NCI-H526 (cell line): ENCODE results near the gene TMEM163.

Experiments used
- DNase-seq, 2 experiments: peaks; one replicate each; lab custom pipeline; 2025; lab: John Stamatoyannopoulos, UW

TMEM163 gene

DNA sequence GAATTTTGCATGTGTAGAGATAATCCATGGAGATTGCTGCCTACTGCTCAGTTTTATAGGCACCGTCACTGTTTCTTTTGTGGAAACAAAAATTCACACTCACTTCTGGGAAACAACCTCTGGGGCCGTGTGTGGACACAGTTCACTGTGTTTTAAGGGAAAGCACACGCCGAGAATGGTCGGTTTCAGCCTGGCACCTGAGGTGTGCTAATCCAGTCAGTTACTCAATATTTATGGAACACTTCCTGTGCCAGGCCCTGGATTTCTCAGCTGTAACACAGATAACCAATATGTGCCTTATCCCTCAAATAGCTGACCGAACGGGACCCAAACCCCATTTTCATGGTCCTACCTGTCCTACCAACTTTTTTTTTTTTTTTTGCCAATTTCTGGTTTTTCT lies 285.3 kb downstream of the TMEM163 start:
- no peak for DNase-seq

GRCh38 chr2:134432435-134432883 lies 286.3 kb downstream of the TMEM163 start:
- DNase-seq, result no peak

DNA sequence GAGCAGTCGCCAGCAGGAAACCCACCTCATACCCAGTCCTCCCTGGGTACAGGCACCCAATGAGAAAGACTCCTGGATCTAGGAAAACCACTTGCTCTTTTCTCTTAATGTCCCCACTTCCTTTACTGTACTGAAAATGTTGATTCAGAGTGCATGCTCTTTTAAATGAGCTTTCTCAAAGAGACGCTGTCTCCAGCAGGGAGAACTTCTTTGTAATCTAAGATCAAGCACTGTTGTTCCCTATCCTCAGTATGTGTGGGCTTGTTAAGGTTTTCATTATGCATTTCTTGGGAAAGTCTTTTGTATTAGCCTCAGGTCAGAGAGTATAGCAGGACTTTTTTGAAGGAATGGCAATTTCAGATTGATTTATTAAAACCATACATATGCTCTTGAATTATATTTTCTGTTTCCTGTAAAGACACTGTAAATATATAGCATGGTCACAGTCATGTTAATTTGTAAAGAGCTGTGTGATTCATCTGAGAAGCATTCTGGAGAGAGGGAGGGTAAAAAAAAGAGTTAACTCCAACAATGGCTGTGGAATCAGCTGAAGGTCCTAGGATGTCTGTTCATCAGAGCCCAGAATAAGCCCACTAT lies 286.9 kb downstream of the TMEM163 start:
- DNase-seq, result no peak

DNA sequence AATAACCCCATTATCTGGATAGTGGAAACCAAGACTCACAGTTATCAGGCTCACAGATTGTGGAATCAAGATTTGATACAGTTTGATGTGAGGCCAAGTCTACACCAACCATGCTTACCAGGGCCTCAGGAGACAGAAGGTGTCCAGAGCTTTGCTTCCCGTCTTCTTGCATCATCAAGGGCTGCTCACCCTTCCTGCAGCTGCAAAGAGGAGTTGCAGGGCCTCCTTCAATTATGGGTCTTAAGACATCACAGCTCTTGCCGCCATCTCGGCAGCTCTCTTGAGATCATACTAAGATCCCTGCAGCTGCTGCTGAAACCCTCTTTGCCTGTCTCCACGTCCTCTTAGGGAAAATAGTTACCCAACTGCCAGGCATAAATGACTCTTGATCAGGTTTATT lies 288.9 kb downstream of the TMEM163 start:
- no peak for DNase-seq

DNA sequence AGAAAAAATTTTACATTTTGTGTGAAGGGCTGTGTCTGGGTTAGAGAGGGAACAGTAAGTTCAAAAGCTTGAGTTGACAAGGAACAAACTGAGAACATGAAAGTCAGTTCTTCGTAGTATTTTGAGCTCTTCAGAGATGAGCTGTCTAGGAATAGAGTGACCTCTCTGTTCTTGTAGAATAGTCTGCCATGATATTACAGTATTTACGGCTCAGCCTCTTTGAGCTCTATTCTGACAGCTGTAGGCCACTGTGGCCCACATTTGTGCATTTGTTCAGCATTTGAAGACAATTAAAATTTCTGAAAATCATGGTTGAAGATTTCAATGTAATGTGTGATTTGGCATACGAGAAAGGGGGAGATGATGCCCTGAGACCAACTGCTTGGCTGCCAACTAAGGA lies 292.1 kb downstream of the TMEM163 start:
- no peak for DNase-seq

DNA sequence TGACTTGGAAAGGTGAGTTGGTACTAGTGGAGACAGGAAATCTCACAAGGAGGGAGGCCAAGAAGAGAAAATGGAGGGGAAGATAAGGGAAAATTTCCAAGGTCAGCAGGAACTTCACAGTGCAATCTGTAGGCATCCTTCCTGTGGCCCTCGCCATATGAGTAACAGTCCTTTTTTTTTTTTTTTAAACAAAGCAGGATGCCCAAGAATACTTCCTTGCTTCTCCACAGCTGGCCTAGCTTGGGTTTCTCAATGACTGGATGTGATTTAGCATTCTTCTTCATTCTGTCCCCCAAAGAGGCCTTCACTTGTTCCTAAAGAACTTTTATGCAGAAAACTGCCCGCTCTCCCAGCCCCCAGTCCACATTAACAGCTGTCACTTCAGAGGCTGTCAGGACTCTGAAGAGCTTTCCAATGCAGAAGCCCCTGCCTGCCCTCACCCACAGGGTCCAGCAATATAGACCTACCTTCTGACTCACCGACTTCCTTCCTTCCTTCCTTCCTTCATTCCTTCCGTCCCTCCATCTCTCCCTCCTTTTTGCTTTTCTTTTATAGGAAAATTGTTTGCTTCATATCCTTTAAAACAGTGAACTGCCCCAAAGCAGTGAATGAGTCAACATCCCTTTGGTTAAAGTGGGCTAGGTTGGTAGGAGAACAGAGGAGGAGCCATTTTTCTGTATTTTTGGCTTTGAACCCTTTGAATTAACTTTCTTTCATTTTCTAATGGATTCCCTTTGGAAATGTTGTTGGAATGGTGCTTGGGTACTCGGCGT lies 292.9 kb downstream of the TMEM163 start:
- no peak for DNase-seq

GRCh38 chr2:134421556-134422328 lies 297.1 kb downstream of the TMEM163 start:
- DNase-seq, result no peak

GRCh38 chr2:134420920-134421319 lies 297.9 kb downstream of the TMEM163 start:
- no peak for DNase-seq

DNA sequence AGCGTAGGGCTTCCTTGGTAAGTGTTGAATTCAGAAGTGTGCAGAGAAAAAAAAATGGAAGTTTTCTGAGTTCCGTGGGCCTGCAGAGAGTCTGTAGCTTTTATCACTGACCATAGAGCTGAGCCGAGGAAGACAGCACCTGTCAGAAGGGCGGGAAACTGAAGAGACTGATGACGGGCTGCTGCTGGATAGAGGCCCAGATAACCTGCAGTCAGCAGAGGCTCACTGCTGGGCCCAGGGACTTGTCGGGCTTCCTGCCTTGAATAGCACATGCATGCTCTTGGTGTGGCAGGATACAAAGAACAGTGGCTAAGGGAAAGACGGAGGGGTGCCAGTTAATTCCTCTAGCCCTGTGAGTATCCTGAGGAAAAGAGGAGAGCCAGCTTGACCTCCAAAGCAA lies 298.5 kb downstream of the TMEM163 start:
- DNase-seq, result no peak

- DNase-seq, result no peak
Measured at GRCh38 chr2:134417968-134418582, 300.7 kb downstream of the TMEM163 start.

DNA sequence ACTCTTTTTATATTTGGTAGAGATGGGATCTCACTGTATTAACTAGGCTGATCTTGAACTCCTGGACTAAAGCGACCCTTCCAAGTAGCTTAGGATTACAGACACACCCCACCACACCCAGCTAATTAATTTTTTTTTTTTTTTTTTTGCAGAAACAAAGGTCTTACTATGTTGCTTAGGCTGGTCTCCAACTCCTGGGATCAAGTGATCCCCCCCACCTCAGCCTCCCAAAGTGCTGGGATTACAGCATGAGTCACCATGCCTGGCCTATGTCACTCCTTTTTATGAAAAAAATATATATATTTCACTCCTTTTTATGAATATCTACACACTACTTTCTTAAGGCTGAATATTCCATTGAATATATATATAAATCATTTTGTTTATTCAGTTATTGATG lies 302.2 kb downstream of the TMEM163 start:
- DNase-seq, result no peak

DNA sequence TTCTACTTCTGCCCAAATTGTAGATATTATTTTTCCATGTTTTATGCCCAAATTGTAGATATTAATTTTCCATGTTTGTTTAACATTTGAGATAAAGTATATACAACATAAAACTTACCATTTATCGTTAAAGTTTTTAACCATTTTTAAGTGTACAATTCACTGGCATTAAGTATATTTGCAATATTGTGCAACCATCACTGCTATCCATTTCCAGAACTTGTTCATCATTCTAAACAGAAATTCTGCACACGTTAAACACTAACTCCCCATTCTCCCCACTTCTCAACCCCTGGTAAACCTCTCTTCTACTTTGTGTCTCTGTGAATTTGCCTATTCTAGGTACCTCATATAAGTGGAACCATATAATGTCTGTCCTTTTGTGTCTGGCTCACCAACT lies 302.8 kb downstream of the TMEM163 start:
- DNase-seq, result no peak

DNA sequence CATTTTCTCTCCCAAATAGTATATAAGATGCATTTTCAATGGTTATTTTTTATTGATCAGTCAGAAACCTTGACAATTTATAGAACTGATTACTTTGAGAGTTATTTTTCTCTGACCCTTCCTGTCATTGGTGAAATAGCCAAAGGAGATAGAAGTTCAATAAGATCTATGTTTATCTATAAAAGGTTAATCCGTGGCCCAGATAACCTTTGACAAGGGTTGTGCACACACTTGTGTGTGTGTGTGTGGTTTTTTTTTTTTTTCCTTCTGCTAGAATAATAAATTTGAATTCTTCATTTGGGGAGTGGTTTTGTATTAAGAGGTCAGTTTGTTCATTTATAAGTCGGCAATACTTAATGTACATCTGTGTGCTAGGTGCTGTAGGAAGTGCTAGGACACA lies 304.9 kb downstream of the TMEM163 start:
- no peak for DNase-seq

GRCh38 chr2:134413430-134413829 lies 305.4 kb downstream of the TMEM163 start:
- DNase-seq, result no peak

- no peak for DNase-seq
Measured at GRCh38 chr2:134412639-134412999, 306.2 kb downstream of the TMEM163 start.

DNA sequence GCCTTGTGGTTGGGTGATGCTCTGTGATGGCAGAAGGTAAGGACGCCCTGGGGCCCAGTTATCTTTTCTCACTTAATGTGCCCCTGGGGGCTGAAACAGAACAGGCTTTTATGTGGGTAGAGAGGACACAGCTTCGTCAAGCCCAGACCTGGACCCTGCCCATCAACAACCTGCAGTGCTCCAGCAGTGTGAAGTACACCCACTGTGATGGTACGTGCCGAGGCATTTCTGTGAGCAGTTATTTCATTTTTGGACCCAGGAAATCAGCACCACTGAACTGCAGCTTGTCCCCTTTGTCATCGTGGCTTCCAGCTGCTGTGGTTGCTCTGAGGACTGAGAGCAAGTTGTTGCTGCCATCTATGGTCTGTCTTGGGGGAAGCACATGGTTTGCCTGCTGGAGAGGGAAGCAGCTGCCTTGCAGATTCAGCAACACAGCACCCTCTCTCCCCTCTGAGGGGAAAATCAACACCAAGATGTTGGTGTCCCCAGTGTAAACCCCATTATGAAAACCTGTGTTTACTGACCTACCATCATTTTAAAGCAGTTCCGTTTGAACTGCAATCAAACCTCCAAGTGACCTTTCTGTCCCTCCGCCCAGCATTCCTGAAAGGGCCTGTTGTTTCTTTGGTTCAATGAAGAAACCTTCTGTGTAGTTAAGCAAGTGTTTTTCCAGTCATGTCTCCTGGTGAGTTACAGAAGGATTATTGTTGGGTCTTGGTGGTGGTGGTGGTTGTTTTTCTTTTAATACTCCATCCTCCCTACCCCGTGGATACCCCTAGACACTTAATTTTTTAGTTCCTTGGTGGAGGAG lies 306.8 kb downstream of the TMEM163 start:
- peak; percentile 72 to 78 for DNase-seq

DNA sequence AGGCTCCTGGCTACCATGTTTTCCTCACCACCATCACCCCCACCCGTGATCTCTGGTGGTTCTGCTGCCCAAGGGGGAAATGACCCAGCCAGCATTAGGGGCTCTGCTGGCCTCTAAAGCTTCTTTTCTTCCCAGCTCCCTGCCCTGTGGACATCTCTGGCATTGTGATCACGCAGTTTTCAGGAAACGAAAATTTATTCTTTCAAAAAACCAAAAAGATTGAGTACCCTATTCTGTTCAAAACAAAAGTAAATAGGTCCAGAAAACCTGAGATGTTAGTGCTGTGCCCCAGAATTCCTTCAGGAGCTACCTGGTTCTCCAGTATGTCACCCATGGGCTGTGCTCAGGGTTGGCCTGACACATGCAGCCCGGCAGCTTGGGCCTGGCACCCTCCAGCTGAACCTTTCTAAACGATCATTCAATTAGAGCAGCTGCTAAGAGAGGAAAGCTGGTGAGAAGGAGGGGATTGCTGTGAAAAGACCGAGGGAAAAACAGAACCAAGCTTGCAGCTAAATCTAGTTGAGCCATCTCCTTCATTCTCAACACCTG lies 307.4 kb downstream of the TMEM163 start:
- no peak for DNase-seq

DNA sequence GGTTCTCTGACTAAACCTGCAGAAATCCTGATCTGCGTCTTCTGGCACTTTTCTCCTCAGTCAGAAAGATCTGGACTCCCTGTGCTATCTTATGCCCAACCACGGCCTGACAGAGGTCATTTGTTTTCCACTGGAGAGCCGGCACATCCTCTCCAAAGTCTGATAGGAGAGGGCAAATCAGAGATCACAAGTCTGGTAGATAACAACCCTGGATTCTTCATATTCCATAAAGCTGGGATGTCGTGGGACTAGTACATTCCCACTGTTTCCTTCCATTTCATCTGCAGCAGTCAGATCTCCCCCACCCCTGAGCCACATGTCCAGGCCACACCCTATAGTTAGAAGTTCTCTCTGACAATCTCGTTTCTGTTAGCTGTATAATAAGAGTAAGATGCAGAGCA lies 308.0 kb downstream of the TMEM163 start:
- DNase-seq, result no peak

DNA sequence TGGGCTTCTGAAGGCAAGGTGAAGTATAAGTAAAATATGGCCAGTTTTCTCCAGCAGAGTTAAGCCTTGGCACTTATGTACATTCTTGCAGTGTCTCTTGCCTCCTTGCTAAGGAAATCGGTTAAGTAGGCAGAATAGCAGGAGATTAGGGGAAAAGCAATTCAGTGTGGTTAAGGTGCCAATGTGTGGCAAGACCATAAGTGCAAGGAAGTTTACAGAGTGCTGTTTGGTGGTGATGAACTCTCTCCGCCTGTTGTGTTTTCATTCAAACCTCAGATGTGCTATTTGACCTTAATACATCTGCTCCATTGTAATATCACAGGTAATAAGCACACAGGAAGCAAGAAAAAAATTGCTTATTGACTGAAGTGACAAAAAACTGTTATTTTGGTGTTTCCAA lies 308.8 kb downstream of the TMEM163 start:
- DNase-seq, result no peak

DNA sequence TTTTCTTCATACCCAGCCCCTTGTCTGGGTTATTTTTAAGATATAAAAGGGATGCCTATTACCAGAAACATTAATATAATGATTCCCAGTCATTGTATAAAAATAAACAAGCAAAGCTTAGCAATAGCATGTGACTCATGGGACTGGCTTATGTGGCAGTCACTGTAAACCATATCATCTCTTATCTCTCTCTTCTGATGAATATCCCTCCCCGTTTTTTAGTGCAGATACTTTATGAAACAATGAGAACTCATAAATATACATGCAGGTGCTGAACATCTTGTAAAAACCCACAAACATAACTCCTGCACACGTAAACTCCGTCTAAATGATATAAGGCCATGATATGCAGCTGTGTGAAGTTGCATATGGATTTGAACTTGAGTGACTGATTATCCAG lies 310.0 kb downstream of the TMEM163 start:
- DNase-seq, result no peak

DNA sequence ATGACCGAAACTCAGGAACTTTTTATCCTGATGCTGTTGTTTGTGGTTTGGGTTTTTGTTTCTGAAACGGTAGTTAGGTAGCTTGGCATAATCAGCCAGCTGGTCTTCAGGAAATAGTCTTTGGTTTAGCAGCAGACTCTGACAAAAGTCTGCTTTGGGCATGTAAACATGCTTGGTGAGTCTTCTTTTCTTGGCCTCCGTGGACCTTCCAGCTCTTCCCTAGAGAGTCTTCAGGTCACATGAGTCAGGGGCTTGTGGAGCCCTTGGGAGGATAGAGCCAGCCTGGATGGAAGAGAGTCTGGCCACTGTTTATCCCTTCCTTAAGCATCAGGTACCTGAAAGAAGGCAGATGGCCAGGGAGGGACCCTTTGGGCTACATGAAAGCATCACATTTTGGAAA lies 310.4 kb downstream of the TMEM163 start:
- no peak for DNase-seq
